Measurements from ENCODE around the gene SCAMP1. TPM values are rescaled to one million over a fixed set of nuclear protein-coding genes. Genes with fewer than 3 reads are reported as not detected.
A peak's percentile ranks its signal among the peaks of the same experiment; 100 is the strongest.
"Not testable (repeated sequence)": the region's sequence is repeated elsewhere in the genome, so short reads cannot be mapped to it uniquely, and the experiment has no call there.

SCAMP1 gene
- total RNA-seq, 1 donor from 2014 or later = 61.6 TPM

- intact Hi-C loops (cut with DNase I) = no loop called here
- ATAC-seq (no peak), DNase-seq (ENCODE audit: low spot score) (no peak)
Observed at GRCh38 chr5:78411586-78411985, 51.2 kb downstream of the SCAMP1 start.

- no peak for ATAC-seq
- intact Hi-C loops (cut with DNase I) = no loop called here
Observed at GRCh38 chr5:78416677-78417425, 56.4 kb downstream of the SCAMP1 start.

GRCh38 chr5:78419396-78419795 lies 59.0 kb downstream of the SCAMP1 start:
- DNase-seq (ENCODE audit: low spot score) (no peak), ATAC-seq (no peak)
- intact Hi-C loops (cut with DNase I) = no loop called here

More at GRCh38 chr5:78416677-78417425, 56.4 kb downstream of the SCAMP1 start:
- no peak for DNase-seq (ENCODE audit: low spot score)

GRCh38 chr5:78420548-78420947 lies 60.1 kb downstream of the SCAMP1 start:
- no peak for ATAC-seq
- intact Hi-C loops (cut with DNase I) = no loop called here

GRCh38 chr5:78424665-78425064 lies 64.2 kb downstream of the SCAMP1 start:
- DNase-seq (ENCODE audit: low spot score) (no peak), ATAC-seq (no peak)
- intact Hi-C loops (cut with DNase I) = no loop called here

More at GRCh38 chr5:78420548-78420947, 60.1 kb downstream of the SCAMP1 start:
- no peak for DNase-seq (ENCODE audit: low spot score)

- no peak for DNase-seq (ENCODE audit: low spot score)
- ATAC-seq = no peak
- intact Hi-C loops (cut with DNase I) = no loop called here
Observed at GRCh38 chr5:78429332-78429980, 69.0 kb downstream of the SCAMP1 start.

GRCh38 chr5:78430866-78431265 lies 70.4 kb downstream of the SCAMP1 start:
- DNase-seq (ENCODE audit: low spot score) (no peak), ATAC-seq (no peak)
- intact Hi-C loops (cut with DNase I) = no loop called here

GRCh38 chr5:78433972-78434371 lies 73.6 kb downstream of the SCAMP1 start:
- no peak for ATAC-seq
- intact Hi-C loops (cut with DNase I) = no loop called here
- DNase-seq (ENCODE audit: low spot score) = no peak

GRCh38 chr5:78447775-78448424 lies 87.5 kb downstream of the SCAMP1 start:
- intact Hi-C loops (cut with DNase I) = no loop called here
- DNase-seq (ENCODE audit: low spot score) = no peak

GRCh38 chr5:78449103-78449502 lies 88.7 kb downstream of the SCAMP1 start:
- DNase-seq (ENCODE audit: low spot score) = no peak
- intact Hi-C loops (cut with DNase I) = no loop called here
- no peak for ATAC-seq

More at GRCh38 chr5:78447775-78448424, 87.5 kb downstream of the SCAMP1 start:
- no peak for ATAC-seq

GRCh38 chr5:78457507-78457906 lies 97.1 kb downstream of the SCAMP1 start:
- intact Hi-C loops (cut with DNase I); ATAC-seq; DNase-seq (ENCODE audit: low spot score): not testable (repeated sequence)

GRCh38 chr5:78458843-78459242 lies 98.4 kb downstream of the SCAMP1 start:
- intact Hi-C loops (cut with DNase I) = no loop called here

GRCh38 chr5:78467140-78467539 lies 106.7 kb downstream of the SCAMP1 start:
- intact Hi-C loops (cut with DNase I) = no loop called here
- ATAC-seq = no peak
- DNase-seq (ENCODE audit: low spot score) = no peak

More at GRCh38 chr5:78458843-78459242, 98.4 kb downstream of the SCAMP1 start:
- ATAC-seq = no peak
- DNase-seq (ENCODE audit: low spot score) = no peak

GRCh38 chr5:78467752-78468357 lies 107.4 kb downstream of the SCAMP1 start:
- peak; percentile 78 for ATAC-seq
- no peak for DNase-seq (ENCODE audit: low spot score)
- intact Hi-C loops (cut with DNase I) = no loop called here

GRCh38 chr5:78471896-78472295 lies 111.5 kb downstream of the SCAMP1 start:
- DNase-seq (ENCODE audit: low spot score) (no peak), ATAC-seq (no peak)
- intact Hi-C loops (cut with DNase I) = no loop called here

GRCh38 chr5:78472469-78473106 lies 112.2 kb downstream of the SCAMP1 start:
- DNase-seq (ENCODE audit: low spot score) (no peak), ATAC-seq (no peak)
- intact Hi-C loops (cut with DNase I) = no loop called here

GRCh38 chr5:78473751-78474150 lies 113.3 kb downstream of the SCAMP1 start:
- DNase-seq (ENCODE audit: low spot score) = no peak
- no peak for ATAC-seq
- intact Hi-C loops (cut with DNase I) = no loop called here

- DNase-seq (ENCODE audit: low spot score) = no peak
- no peak for ATAC-seq
- intact Hi-C loops (cut with DNase I) = no loop called here
Observed at GRCh38 chr5:78475370-78475769, 115.0 kb downstream of the SCAMP1 start.

- intact Hi-C loops (cut with DNase I) = no loop called here
- no peak for ATAC-seq
Observed at GRCh38 chr5:78476795-78477194, 116.4 kb downstream of the SCAMP1 start.

More at GRCh38 chr5:78476795-78477194, 116.4 kb downstream of the SCAMP1 start:
- DNase-seq (ENCODE audit: low spot score) = no peak
